Erythroblast (primary cell): ENCODE results near the gene CD164L2.

Experiments
- DNase-seq, 2 experiments: peaks; one replicate each; lab custom pipeline; 2025; lab: John Stamatoyannopoulos, UW
- GATA1 ChIP-seq: IDR thresholded peaks from 2 replicates; pipeline ENCODE4 v1.6.1; 2011; ENCODE audit warnings: low read depth, mild to moderate bottlenecking, control low read depth, low read length, moderate library complexity
- POLR2A ChIP-seq: IDR thresholded peaks from 2 replicates; pipeline ENCODE4 v1.6.1; 2011; ENCODE audit warnings: mild to moderate bottlenecking, low read length

Gene CD164L2

GRCh38 chr1:27358928-27359313 lies 24.2 kb downstream of the CD164L2 start:
- TF ChIP-seq GATA1, result no peak
- no peak for TF ChIP-seq POLR2A
- no peak for DNase-seq

DNA sequence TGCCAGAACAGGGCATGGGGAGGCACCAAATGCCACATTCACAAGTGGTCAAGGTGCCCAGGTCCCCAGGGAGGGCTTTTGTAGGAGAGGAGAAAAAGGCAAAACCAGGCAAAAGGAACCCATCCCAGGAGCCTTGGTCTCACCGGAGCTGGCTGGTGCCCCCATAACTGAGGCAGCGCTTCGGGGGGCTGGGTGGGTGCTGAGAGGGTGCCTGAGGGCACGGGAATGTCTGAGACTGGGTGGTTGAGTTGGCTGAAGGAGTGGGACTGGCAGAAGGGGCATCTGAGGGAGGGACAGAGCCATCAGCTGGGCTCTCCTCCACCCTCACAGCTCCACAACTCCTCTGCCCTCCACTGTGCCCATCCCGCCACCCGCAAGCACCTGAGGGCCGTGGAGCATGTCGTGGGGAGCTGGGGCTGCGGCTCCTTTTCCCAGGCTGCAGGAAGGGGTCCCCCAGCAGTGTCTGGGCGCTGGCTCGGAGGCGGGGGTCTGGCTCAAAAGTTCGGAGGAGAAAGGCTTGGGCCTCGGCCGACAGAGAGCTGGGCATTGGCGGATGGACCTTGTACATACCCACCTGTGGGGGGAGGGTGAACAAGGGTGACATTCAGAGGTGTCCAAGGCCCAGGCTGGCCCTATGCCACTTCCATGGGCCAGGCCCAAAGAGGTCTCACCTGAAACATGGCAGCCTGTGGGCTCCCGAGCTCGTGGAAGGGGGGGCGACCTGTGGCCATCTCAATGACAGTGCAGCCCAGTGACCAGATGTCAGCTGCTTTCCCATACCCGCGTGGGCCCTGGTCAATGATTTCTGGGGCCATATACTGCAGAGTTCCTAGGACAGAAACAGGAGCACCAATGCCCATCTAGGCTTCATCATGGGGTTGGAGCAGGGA lies 24.9 kb downstream of the CD164L2 start:
- no peak for DNase-seq
- TF ChIP-seq POLR2A, result no peak
- no peak for TF ChIP-seq GATA1

- DNase-seq, result peak in 1 of 2 experiments; percentile 87
- no peak for TF ChIP-seq POLR2A
- no peak for TF ChIP-seq GATA1
Observed at GRCh38 chr1:27357281-27358037, 25.7 kb downstream of the CD164L2 start.

DNA sequence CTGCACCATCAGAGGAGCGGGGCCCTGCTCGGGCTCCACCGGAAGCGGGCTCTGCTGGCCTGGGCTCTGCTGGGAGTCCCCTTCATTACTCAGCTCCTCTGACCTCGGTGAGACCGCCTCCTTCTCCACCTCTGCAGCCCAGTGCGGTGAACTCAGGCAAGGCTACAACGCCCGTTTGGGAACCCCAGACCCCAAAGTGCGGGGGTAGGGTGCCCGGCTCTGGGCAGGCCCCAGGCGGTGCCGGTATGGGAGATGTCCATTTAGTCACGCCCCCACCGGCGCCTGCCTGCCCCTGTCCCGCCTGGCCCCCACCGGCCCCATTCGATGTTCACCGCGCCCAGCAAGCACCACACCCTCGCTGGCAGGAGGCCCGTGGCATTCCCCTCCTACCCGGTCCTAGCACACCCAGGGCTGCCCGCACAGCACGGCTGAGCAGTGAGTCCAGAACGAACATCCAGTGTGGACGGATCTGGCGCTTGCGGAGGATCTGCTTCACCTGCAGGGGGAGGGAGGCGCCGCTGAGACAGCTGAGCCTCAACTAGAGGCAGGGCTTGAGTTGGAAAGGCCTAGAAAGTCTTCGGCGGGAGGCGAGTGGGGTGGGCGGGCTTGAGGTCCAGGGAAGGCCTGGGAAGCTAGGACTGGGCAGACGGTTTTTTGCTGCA lies 26.4 kb downstream of the CD164L2 start:
- DNase-seq, result peak in 1 of 2 experiments; percentile 56
- TF ChIP-seq POLR2A, result no peak
- no peak for TF ChIP-seq GATA1

GRCh38 chr1:27356277-27356618 lies 26.9 kb downstream of the CD164L2 start:
- no peak for DNase-seq
- TF ChIP-seq POLR2A, result no peak
- no peak for TF ChIP-seq GATA1

DNA sequence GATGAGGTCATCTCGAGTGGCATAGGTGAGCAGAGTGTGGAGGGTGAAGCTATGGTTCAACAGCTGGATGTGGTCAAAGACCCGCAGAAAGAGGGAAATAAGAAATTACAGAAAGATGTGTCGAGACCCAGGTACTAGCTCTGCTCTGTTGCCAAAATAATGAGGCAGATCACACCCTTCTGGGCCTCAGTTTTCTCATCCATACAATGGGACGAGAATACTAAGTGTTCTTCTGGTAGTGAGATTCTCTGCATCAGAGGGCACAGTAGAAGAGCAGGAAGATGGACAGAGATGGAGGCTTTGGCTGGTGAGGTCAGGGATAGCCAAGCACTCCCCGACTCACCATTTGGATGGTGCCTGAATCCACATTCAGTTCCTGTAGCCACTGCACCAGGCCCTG lies 27.4 kb downstream of the CD164L2 start:
- DNase-seq, result no peak

DNA sequence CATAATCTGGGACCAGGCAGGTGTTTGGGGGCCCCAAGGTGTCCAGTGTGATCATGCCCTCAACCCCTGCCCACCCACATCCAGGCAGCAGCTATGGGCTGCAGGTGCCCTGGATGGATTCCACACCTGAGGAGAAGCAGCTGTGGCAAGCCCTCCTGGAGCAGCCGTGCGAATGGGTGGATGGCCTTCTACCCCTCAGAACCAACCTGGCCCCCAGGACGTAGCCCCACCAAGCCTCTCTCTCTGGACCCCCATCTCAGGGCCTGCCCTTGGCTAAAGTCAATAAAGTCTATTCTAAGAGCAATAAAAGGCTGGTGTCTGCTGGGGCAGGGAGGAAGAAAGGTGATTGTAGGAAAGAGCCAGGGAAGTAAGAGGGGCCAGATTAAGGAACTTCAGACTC lies 29.5 kb downstream of the CD164L2 start:
- no peak for DNase-seq
- no peak for TF ChIP-seq GATA1
- TF ChIP-seq POLR2A, result no peak

More for the DNA sequence above, 27.4 kb downstream of the CD164L2 start:
- no peak for TF ChIP-seq GATA1

DNA sequence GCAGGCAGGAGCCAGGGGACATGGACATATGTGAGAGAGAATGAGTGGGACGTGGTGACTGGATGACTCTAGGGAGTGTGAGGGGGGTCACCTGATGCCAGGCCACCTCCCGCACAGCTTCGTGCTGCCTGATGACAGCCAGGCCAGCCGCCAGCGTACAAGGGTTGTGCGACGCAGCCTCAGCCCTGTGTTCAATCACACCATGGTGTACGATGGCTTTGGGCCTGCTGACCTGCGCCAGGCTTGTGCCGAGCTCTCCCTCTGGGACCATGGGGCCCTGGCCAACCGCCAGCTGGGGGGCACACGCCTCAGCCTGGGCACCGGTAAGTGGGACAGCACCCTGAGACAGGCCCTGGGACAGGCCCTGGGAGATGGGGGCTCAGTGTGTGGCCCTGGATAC lies 30.0 kb downstream of the CD164L2 start:
- DNase-seq, result no peak
- no peak for TF ChIP-seq POLR2A
- no peak for TF ChIP-seq GATA1

GRCh38 chr1:27351541-27352107 lies 31.5 kb downstream of the CD164L2 start:
- TF ChIP-seq POLR2A (no peak), GATA1 (no peak)
- DNase-seq, result no peak

GRCh38 chr1:27350663-27351540 lies 32.2 kb downstream of the CD164L2 start:
- no peak for DNase-seq
- TF ChIP-seq GATA1 (no peak), POLR2A (no peak)

GRCh38 chr1:27349784-27350662 lies 33.1 kb downstream of the CD164L2 start:
- no peak for TF ChIP-seq GATA1
- no peak for TF ChIP-seq POLR2A
- DNase-seq, result no peak

DNA sequence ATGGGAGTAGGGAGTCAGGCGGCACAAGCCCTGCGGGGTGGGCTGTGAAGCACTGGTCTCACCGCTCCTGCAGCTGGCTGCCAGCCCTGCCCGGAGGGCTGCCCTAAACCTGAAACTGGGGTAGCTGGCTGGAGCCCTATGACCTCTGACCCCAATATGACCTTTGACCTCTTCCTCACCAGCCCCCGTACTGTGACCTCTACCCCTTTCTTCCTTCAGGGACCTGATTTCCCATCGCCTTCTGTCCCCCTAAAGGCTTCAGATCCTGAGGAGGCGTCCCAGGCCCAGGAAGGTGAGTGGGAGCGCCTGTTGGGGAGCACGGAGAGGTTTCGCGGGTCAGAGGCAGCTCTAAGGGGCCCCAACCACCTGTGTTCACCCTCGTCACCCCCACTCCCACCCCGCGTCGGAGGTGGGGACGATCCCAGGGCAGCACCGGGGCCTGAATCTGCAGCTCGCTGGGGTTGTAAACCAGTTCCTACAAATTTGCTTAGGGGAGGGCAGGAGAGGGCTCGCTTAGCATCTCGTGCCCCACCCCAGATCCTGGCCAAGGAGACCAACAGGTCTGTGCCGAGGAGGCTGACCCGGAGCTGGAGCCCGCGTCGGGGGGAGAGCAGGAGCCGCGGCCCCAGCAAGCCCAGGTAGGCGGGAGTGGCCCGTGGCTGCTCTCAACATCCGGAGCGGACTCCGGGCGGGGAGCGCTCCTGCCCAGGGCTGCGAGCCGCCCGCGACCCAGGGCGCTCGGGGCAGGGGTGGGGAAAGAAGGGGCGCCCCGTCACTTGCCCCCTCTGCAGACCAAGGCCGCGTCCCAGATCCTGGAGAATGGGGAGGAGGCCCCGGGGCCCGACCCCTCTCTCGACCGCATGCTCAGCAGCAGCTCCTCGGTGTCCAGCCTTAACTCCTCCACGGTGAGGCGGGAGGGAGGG lies 34.0 kb downstream of the CD164L2 start:
- no peak for TF ChIP-seq GATA1
- TF ChIP-seq POLR2A, result no peak
- DNase-seq, result no peak
